Right renal cortex interstitium (tissue), 3 donors: ENCODE measurements around the gene PCGF2. TPM values are rescaled to one million over a fixed set of nuclear protein-coding genes. Genes with fewer than 3 reads are reported as not detected.

Experiments
- DNase-seq, 3 donors: peaks; one replicate each; pipeline ENCODE4 v3.0.0-alpha.2; 2013; ENCODE audit warnings: low read depth in 3 of 3, low spot score in 2 of 3
- polyA plus RNA-seq, 3 donors: library from polyadenylated mRNA; unstranded; fragments of 120-200 nt; gene quantifications; one replicate each; pipeline ENCODE4 v1.2.1, GENCODE V29; 2013; ENCODE audit not compliant: insufficient read length in 3 of 3

Gene PCGF2
- polyA plus RNA-seq, 3 donors = 56.6 to 70.4 (median 59.4) TPM

GRCh38 chr17:38704606-38705522 is 43.3 kb downstream of the PCGF2 start, which contains the start of gene MLLT6:
Gene MLLT6 (plus strand): TSS chr17:38705273. CDS start chr17:38705633, 360 bp downstream.
- DNase-seq = no peak

GRCh38 chr17:38703742-38704605 is 44.2 kb downstream of the PCGF2 start:
- DNase-seq = no peak

- DNase-seq = no peak
These were observed 45.0 kb downstream of the PCGF2 start for GRCh38 chr17:38702916-38703741.

- no peak for DNase-seq
These were observed 45.8 kb downstream of the PCGF2 start for GRCh38 chr17:38702166-38702915.

- no peak for DNase-seq
These were observed 46.5 kb downstream of the PCGF2 start for GRCh38 chr17:38701504-38702165.

GRCh38 chr17:38698760-38699159 is 49.4 kb downstream of the PCGF2 start:
- DNase-seq = no peak

GRCh38 chr17:38697061-38697820 is 50.9 kb downstream of the PCGF2 start:
- DNase-seq = no peak

GRCh38 chr17:38693700-38694329 is 54.3 kb downstream of the PCGF2 start:
- no peak for DNase-seq

GRCh38 chr17:38691154-38691553 is 57.0 kb downstream of the PCGF2 start:
- DNase-seq = no peak

- DNase-seq = no peak
These were observed 57.8 kb downstream of the PCGF2 start for GRCh38 chr17:38690386-38690785.

GRCh38 chr17:38687286-38687685 is 60.9 kb downstream of the PCGF2 start:
- no peak for DNase-seq

- DNase-seq = no peak
These were observed 62.6 kb downstream of the PCGF2 start for GRCh38 chr17:38685491-38685890.

Other genes with a start within 250 kb of the PCGF2 start
- gene SRCIN1, start 142.4 kb downstream of the PCGF2 start, polyA plus RNA-seq = 1 to 10 TPM; 2.4 to 2.7 (median 2.6) TPM
- gene EPOP, start 73.4 kb downstream of the PCGF2 start, polyA plus RNA-seq = 1 to 10 TPM; 1.2 to 1.4 (median 1.3) TPM
- gene MLLT6, start 43.1 kb downstream of the PCGF2 start, polyA plus RNA-seq = 10 to 100 TPM; 55.6 to 64.2 (median 63.0) TPM
- gene CISD3, start 18.0 kb downstream of the PCGF2 start, polyA plus RNA-seq = 10 to 100 TPM in 2 of 3 donors, 1 to 10 TPM in 1; 9.2 to 12.2 (median 10.2) TPM
- gene PSMB3, start 4.4 kb upstream of the PCGF2 start, polyA plus RNA-seq = 100 to 1,000 TPM; 117 to 136 (median 125) TPM
- 10 to 100 TPM; 74.4 to 83.5 (median 81.7) TPM for gene PIP4K2B, start 51.2 kb upstream of the PCGF2 start, polyA plus RNA-seq
- gene CWC25, start 77.0 kb upstream of the PCGF2 start, polyA plus RNA-seq = 10 to 100 TPM; 24.8 to 26.3 (median 25.8) TPM
- 1,000 to 10,000 TPM; 2,780 to 3,019 (median 2,969) TPM for gene RPL23, start 105.4 kb upstream of the PCGF2 start, polyA plus RNA-seq
- gene LASP1, start 121.7 kb upstream of the PCGF2 start, polyA plus RNA-seq = 100 to 1,000 TPM; 131 to 148 (median 140) TPM
- not detected for gene FBXO47, start 219.1 kb upstream of the PCGF2 start, polyA plus RNA-seq